OCI-LY7 (cell line): ENCODE results near the gene GIMAP2.

Experiments
- EZH2phosphoT487 ChIP-seq: fragments of 200-600 bp; sonication (generic); IDR thresholded peaks from 2 replicates; pipeline ENCODE4 v1.6.1; 2018; ENCODE audit warnings: low read depth, borderline replicate concordance, mild to moderate bottlenecking, mixed run types, antibody characterized with exemption, low read length, moderate library complexity, mixed read lengths
- TF ChIP-seq, protein P1 (sequence below): fragments of 200-600 bp; sonication (generic); conservative IDR thresholded peaks from 2 replicates; pipeline ENCODE4 v1.5.1; 2014; ENCODE audit warnings: mild to moderate bottlenecking, antibody characterized with exemption, low read length, moderate library complexity, mixed read lengths

DNA sequence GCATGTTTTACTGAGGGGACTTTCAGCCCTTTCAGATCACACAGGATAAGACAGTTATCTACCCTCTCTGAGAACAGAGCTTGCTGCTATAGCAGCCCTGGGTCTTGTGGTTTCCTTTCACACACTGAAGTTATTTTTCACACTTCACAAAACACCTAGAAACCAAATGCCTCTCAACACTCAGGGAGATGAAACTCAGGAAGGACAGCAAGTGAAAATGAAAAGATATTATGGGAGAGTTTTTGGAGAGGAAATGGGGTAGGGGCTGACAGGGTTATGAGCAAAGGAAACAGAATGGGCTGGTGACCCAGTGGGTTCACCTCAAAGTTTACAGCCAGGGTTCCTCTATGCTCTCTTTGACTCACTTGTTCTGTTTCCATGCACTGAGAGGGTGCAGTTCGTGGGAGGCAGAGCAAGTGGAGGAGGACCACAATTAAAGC is 17.0 kb upstream of the GIMAP2 start:
- TF ChIP-seq EZH2phosphoT487, result no peak
- TF ChIP-seq, protein P1, sequence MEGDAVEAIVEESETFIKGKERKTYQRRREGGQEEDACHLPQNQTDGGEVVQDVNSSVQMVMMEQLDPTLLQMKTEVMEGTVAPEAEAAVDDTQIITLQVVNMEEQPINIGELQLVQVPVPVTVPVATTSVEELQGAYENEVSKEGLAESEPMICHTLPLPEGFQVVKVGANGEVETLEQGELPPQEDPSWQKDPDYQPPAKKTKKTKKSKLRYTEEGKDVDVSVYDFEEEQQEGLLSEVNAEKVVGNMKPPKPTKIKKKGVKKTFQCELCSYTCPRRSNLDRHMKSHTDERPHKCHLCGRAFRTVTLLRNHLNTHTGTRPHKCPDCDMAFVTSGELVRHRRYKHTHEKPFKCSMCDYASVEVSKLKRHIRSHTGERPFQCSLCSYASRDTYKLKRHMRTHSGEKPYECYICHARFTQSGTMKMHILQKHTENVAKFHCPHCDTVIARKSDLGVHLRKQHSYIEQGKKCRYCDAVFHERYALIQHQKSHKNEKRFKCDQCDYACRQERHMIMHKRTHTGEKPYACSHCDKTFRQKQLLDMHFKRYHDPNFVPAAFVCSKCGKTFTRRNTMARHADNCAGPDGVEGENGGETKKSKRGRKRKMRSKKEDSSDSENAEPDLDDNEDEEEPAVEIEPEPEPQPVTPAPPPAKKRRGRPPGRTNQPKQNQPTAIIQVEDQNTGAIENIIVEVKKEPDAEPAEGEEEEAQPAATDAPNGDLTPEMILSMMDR, result no peak
